Pancreas (tissue), 10 donors: ENCODE measurements around the gene LUC7L. TPM values are rescaled to one million over a fixed set of nuclear protein-coding genes. Genes with fewer than 3 reads are reported as not detected.
"Not testable (repeated sequence)": the region's sequence is repeated elsewhere in the genome, so short reads cannot be mapped to it uniquely, and the experiment has no call there.

ENCODE experiments used
- ATAC-seq, 4 donors: fragments of 200-7000 bp; cut with Tn5 transposase; one replicate each; pipeline versions ENCODE4 v1.8.0 to v1.9.1; 2020; ENCODE audit warnings: mild to moderate bottlenecking in 4 of 4, moderate library complexity in 4 of 4
- DNase-seq, 6 donors: peaks; one replicate each; pipeline ENCODE4 v3.0.0-alpha.2; 2020
- FAIRE-seq: peaks from 2 replicates; lab custom pipeline; 2012; peaks lifted over from hg19 to GRCh38; lab: Jason Lieb, UNC
- H3K27ac ChIP-seq, 4 donors: fragments of 200-600 bp; sonication (generic); 1 replicate in 3 of 4; 2 replicates in 1 of 4; pipeline versions ENCODE4 v1.5.0 to v1.8.0; 2020
- H3K27me3 ChIP-seq, 4 donors: fragments of 200-600 bp; one replicate each; pipeline ENCODE4 v1.8.0; 2021
- H3K36me3 ChIP-seq, 3 donors: fragments of 200-600 bp; sonication (generic) in 1 of 3; one replicate each; pipeline versions ENCODE4 v1.5.0 to v1.8.0; 2020 to 2021
- H3K4me1 ChIP-seq, 3 donors: fragments of 200-600 bp; one replicate each; pipeline ENCODE4 v1.8.0; 2021
- H3K4me3 ChIP-seq, 4 donors: fragments of 200-600 bp; sonication (generic) in 2 of 4; one replicate each; pipeline versions ENCODE4 v1.5.0 to v1.8.0; 2020 to 2021
- H3K9me3 ChIP-seq, 4 donors: fragments of 200-600 bp; one replicate each; pipeline ENCODE4 v1.8.0; 2021
- WGBS, 2 donors: extraction: QIAGEN DNeasy Blood & Tissue Kit; methylation state at CpG; one replicate each; pipeline ENCODE4 v1.1.7; 2013; 5-methylcytosine and 5-hydroxymethylcytosine counted together
- intact Hi-C, 3 donors: fragments of 100-400 bp; cut with DNase I; formaldehyde crosslinking; loops; one replicate each; pipeline versions ENCODE4 v1.11.1 to v1.14.2; 2022
- polyA plus RNA-seq, 2 donors: library from polyadenylated mRNA; stranded (reverse); fragments of 200-250 nt; gene quantifications; one replicate each; pipeline ENCODE4 v1.2.3, GENCODE V29; 2013
- total RNA-seq, 6 donors: library from RNA; stranded (reverse); fragmentation: NEBNext Ultra II Directional in 4 of 6; extraction: Animal tissue kit (Norgen Biotek cat#: 25700) in 4 of 6; gene quantifications; one replicate each; pipeline versions ENCODE4 v1.2.1 to v1.2.4, GENCODE V29; 2021 to 2023
- TF ChIP-seq, protein P1 (sequence below), 4 donors: fragments of 200-600 bp; sonication (generic) in 3 of 4; IDR thresholded peaks; one replicate each; pipeline versions ENCODE4 v1.5.0 to v1.8.0; 2021; ENCODE audit warnings: antibody characterized with exemption in 4 of 4
- donor health status: healthy with polysubstance abuse.
- donor health status: DM: no; HTN: no; CAD: no; lungs with moderate emphysema.
- donor health status: DM: no; HTN: no; CAD: no.
- donor health status: control.
- donor health status: control.
- donor health status: Bipolar disorder and iron deficiency.
- donor health status: DM: yes; HTN: yes; CAD: no.
- donor health status: DM: no; HTN: no; CAD: no.
- donor health status: DM: no; HTN: no; CAD: no.
- donor health status: DM: yes; HTN: yes; CAD: no.

Gene LUC7L
- total and polyA plus RNA-seq, 8 donors, result 20.6 to 333 (median 37.5) TPM

DNA sequence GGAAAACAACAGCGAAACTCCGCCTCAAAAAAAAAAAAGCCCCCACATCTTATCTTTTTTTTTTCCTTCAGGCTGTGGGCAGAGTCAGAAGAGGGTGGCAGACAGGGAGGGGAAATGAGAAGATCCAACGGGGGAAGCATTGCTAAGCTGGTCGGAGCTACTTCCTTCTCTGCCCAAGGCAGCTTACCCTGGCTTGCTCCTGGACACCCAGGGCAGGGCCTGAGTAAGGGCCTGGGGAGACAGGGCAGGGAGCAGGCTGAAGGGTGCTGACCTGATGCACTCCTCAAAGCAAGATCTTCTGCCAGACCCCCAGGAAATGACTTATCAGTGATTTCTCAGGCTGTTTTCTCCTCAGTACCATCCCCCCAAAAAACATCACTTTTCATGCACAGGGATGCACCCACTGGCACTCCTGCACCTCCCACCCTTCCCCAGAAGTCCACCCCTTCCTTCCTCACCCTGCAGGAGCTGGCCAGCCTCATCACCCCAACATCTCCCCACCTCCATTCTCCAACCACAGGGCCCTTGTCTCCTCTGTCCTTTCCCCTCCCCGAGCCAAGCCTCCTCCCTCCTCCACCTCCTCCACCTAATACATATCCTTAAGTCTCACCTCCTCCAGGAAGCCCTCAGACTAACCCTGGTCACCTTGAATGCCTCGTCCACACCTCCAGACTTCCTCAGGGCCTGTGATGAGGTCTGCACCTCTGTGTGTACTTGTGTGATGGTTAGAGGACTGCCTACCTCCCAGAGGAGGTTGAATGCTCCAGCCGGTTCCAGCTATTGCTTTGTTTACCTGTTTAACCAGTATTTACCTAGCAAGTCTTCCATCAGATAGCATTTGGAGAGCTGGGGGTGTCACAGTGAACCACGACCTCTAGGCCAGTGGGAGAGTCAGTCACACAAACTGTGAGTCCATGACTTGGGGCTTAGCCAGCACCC is 54.0 kb downstream of the LUC7L start:
- intact Hi-C loops, result no loop called here
- TF ChIP-seq, protein P1, sequence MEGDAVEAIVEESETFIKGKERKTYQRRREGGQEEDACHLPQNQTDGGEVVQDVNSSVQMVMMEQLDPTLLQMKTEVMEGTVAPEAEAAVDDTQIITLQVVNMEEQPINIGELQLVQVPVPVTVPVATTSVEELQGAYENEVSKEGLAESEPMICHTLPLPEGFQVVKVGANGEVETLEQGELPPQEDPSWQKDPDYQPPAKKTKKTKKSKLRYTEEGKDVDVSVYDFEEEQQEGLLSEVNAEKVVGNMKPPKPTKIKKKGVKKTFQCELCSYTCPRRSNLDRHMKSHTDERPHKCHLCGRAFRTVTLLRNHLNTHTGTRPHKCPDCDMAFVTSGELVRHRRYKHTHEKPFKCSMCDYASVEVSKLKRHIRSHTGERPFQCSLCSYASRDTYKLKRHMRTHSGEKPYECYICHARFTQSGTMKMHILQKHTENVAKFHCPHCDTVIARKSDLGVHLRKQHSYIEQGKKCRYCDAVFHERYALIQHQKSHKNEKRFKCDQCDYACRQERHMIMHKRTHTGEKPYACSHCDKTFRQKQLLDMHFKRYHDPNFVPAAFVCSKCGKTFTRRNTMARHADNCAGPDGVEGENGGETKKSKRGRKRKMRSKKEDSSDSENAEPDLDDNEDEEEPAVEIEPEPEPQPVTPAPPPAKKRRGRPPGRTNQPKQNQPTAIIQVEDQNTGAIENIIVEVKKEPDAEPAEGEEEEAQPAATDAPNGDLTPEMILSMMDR (IDR thresholded peaks at IDR 0.05), result no peak
- FAIRE-seq (no peak), DNase-seq (no peak), ATAC-seq (no peak)
- Histone ChIP-seq H3K9me3 (no peaks in the 10 kb centered on the region), H3K4me1 (peaks cover 0 to under 1% (median 0%) of the 10 kb centered on the region in 3 donors), H3K27ac (no peak overlapping the region), H3K36me3 (no peaks in the 10 kb centered on the region), H3K27me3 (peaks cover 3 to 38% (median 14%) of the 10 kb centered on the region in 4 donors), H3K4me3 (no peak overlapping the region)
- WGBS, 2 donors, result 29 to 37% methylated on average over 8 of the region's 8 CpGs

DNA sequence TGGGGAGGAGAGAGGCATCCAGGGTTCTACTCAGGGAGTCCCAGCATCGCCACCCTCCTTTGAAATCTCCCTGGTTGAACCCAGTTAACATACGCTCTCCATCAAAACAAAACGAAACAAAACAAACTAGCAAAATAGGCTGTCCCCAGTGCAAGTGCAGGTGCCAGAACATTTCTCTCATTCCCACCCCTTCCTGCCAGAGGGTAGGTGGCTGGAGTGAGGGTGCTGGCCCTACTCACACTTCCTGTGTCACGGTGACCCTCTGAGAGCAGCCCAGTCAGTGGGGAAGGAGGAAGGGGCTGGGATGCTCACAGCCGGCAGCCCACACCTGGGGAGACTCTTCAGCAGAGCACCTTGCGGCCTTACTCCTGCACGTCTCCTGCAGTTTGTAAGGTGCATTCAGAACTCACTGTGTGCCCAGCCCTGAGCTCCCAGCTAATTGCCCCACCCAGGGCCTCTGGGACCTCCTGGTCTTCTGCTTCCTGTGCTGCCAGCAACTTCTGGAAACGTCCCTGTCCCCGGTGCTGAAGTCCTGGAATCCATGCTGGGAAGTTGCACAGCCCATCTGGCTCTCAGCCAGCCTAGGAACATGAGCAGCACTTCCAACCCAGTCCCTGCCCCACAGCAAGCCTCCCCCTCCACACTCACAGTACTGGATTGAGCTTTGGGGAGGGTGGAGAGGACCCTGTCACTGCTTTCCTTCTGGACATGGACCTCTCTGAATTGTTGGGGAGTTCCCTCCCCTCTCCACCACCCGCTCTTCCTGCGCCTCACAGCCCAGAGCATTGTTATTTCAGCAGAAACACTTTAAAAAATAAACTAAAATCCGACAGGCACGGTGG is 55.1 kb downstream of the LUC7L start:
- H3K27me3 ChIP-seq, result peaks cover 3 to 31% (median 12%) of the 10 kb centered on the region in 4 donors
- peak; percentile 54 to 78 (median 64) for ATAC-seq
- FAIRE-seq, H3K9me3 ChIP-seq, intact Hi-C loops, H3K4me1 ChIP-seq, H3K36me3 ChIP-seq, H3K4me3 ChIP-seq, H3K27ac ChIP-seq: not testable (repeated sequence)
- peak in 3 of 6 donors; percentile 46 to 66 (median 61) for DNase-seq
- WGBS, 2 donors, result 25 to 34% methylated on average over 5 to 9 of the region's 13 CpGs

DNA sequence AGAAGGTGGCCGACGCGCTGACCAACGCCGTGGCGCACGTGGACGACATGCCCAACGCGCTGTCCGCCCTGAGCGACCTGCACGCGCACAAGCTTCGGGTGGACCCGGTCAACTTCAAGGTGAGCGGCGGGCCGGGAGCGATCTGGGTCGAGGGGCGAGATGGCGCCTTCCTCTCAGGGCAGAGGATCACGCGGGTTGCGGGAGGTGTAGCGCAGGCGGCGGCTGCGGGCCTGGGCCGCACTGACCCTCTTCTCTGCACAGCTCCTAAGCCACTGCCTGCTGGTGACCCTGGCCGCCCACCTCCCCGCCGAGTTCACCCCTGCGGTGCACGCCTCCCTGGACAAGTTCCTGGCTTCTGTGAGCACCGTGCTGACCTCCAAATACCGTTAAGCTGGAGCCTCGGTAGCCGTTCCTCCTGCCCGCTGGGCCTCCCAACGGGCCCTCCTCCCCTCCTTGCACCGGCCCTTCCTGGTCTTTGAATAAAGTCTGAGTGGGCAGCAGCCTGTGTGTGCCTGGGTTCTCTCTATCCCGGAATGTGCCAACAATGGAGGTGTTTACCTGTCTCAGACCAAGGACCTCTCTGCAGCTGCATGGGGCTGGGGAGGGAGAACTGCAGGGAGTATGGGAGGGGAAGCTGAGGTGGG is 55.9 kb downstream of the LUC7L start:
- WGBS, 2 donors, result 6 to 10% methylated on average over 19 to 30 of the region's 44 CpGs
- H3K9me3 ChIP-seq, intact Hi-C loops, FAIRE-seq, H3K4me1 ChIP-seq, H3K36me3 ChIP-seq, H3K4me3 ChIP-seq, H3K27ac ChIP-seq, DNase-seq, ATAC-seq: not testable (repeated sequence)
- peaks cover 0 to 30% (median 5%) of the 10 kb centered on the region in 4 donors for H3K27me3 ChIP-seq

DNA sequence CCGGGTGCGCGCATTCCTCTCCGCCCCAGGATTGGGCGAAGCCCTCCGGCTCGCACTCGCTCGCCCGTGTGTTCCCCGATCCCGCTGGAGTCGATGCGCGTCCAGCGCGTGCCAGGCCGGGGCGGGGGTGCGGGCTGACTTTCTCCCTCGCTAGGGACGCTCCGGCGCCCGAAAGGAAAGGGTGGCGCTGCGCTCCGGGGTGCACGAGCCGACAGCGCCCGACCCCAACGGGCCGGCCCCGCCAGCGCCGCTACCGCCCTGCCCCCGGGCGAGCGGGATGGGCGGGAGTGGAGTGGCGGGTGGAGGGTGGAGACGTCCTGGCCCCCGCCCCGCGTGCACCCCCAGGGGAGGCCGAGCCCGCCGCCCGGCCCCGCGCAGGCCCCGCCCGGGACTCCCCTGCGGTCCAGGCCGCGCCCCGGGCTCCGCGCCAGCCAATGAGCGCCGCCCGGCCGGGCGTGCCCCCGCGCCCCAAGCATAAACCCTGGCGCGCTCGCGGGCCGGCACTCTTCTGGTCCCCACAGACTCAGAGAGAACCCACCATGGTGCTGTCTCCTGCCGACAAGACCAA is 56.8 kb downstream of the LUC7L start, which contains the start of gene HBA2:
Gene HBA2, plus strand, starts transcription at position 503 of the 568 bp plus-strand sequence. Its CDS starts 37 bp downstream, at position 540.
- H3K27me3 ChIP-seq, result peaks cover 0 to 29% (median 3%) of the 10 kb centered on the region in 4 donors
- H3K36me3 ChIP-seq, intact Hi-C loops, H3K4me3 ChIP-seq, ATAC-seq, FAIRE-seq, H3K9me3 ChIP-seq, H3K27ac ChIP-seq, H3K4me1 ChIP-seq, DNase-seq: not testable (repeated sequence)
- no CpG with 5 or more reads among the region's 74 CpGs for WGBS, 2 donors

DNA sequence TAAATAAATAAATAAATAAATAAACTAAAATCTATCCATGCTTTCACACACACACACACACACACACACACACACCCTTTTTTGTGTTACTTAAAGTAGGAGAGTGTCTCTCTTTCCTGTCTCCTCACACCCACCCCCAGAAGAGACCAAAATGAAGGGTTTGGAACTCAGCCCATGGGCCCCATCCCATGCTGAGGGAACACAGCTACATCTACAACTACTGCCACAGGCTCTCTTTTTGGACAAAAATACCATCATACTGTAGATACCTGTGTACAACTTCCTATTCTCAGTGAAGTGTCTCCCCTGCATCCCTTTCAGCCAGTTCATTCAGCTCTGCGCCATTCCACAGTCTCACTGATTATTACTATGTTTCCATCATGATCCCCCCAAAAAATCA is 58.5 kb downstream of the LUC7L start:
- Histone ChIP-seq H3K27ac (no peak overlapping the region), H3K36me3 (no peaks in the 10 kb centered on the region), H3K4me1 (peaks cover 0 to 8% (median 4%) of the 10 kb centered on the region in 3 donors), H3K9me3 (no peaks in the 10 kb centered on the region), H3K4me3 (no peak overlapping the region), H3K27me3 (peaks cover 0 to 46% (median 9%) of the 10 kb centered on the region in 4 donors)
- no peak for DNase-seq
- no peak for FAIRE-seq
- ATAC-seq, result no peak
- WGBS, 2 donors, result 40 to 50% methylated on average over 1 of the region's 1 CpG
- intact Hi-C loops, result no loop called here
- TF ChIP-seq, protein P1 (IDR thresholded peaks at IDR 0.05), result no peak

DNA sequence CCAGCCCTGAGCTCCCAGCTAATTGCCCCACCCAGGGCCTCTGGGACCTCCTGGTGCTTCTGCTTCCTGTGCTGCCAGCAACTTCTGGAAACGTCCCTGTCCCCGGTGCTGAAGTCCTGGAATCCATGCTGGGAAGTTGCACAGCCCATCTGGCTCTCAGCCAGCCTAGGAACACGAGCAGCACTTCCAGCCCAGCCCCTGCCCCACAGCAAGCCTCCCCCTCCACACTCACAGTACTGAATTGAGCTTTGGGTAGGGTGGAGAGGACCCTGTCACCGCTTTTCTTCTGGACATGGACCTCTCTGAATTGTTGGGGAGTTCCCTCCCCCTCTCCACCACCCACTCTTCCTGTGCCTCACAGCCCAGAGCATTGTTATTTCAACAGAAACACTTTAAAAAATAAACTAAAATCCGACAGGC is 59.2 kb downstream of the LUC7L start:
- H3K4me3 ChIP-seq, FAIRE-seq, H3K27ac ChIP-seq, H3K9me3 ChIP-seq, H3K36me3 ChIP-seq, intact Hi-C loops: not testable (repeated sequence)
- peak; percentile 55 to 86 (median 76) for ATAC-seq
- H3K27me3 ChIP-seq, result peaks cover 0 to 50% (median 11%) of the 10 kb centered on the region in 4 donors
- peaks cover 0 to 14% (median 11%) of the 10 kb centered on the region in 3 donors for H3K4me1 ChIP-seq
- DNase-seq, result peak in 5 of 6 donors; percentile 31 to 79 (median 65)
- WGBS, 2 donors, result 2 to 8% methylated on average over 5 of the region's 5 CpGs
